HCT116 (cell line): ENCODE data around the gene DMWD. TPM values are rescaled to one million over a fixed set of nuclear protein-coding genes. Genes with fewer than 3 reads are reported as not detected.

Source experiments
- ATAC-seq: fragments of 200-7000 bp; cut with Tn5 transposase; 2 replicates; pipeline ENCODE4 v1.9.1; 2020; ENCODE audit warnings: mild to moderate bottlenecking, moderate library complexity
- BruUV-seq: library from RNA; stranded (reverse); fragments of 400-500 nt; replicated peaks from 2 replicates; lab custom pipeline; 2021; lab: Mats Ljungman, UMichigan
- CTCF ChIA-PET: fragments of 300-600 bp; sonication (Branson Sonifier 250); formaldehyde crosslinking; loops from one replicate; lab custom pipeline; 2021; ENCODE audit warnings: antibody characterized with exemption; lab: Charles Lee
- POLR2A ChIA-PET: fragments of 300-600, 350-600 bp; sonication (Branson Sonifier 250); formaldehyde crosslinking; loops from one replicate; lab custom pipeline; 2021; ENCODE audit warnings: antibody characterized with exemption; lab: Charles Lee
- RAD21 ChIA-PET, 2 experiments: fragments of 300-600 bp; sonication (Branson Sonifier 250); formaldehyde crosslinking; loops; one replicate each; lab custom pipeline; 2023; ENCODE audit warnings: low total read pairs in 2 of 2; ENCODE audit not compliant: uncharacterized antibody in 2 of 2, unreplicated experiment in 2 of 2, low non-redundant PET in 1 of 2; lab: Charles Lee
- DNase-seq: peaks from one replicate; pipeline ENCODE4 v3.0.0-alpha.2; 2010; ENCODE audit warnings: low read depth, low spot score
- H2AFZ ChIP-seq: fragments of 200-600 bp; shearing (Covaris generic), sonication (generic); 2 replicates; pipeline ENCODE4 v1.6.1; 2017; ENCODE audit warnings: low read depth, mixed run types, mixed read lengths, antibody characterized with exemption, low read length; ENCODE audit not compliant: poor library complexity, severe bottlenecking
- H3K27ac ChIP-seq: 2 replicates; pipeline ENCODE4 v1.5.1; 2012; ENCODE audit warnings: low read depth, low read length
- H3K27me3 ChIP-seq: fragments of 200-600 bp; sonication (generic); 2 replicates; pipeline ENCODE4 v1.6.1; 2016; ENCODE audit warnings: mixed run types, low read length, mixed read lengths; ENCODE audit not compliant: insufficient read depth
- H3K36me3 ChIP-seq, 2 experiments: fragments of 200-500 bp in 1 of 2; fragments of 200-600 bp in 1 of 2; sonication (Bioruptor generic) in 1 of 2; sonication (generic) in 1 of 2; 2 replicates each; pipeline versions ENCODE4 v1.5.1 to v1.6.1; 2014 to 2016; ENCODE audit warnings: low read length in 2 of 2, inconsistent platforms in 1 of 2, mixed read lengths in 1 of 2, mixed run types in 1 of 2; ENCODE audit not compliant: insufficient read depth in 2 of 2, control insufficient read depth in 1 of 2
- H3K4me1 ChIP-seq, 2 experiments: fragments of 200-600 bp in 1 of 2; sonication (generic) in 1 of 2; 2 replicates each; pipeline versions ENCODE4 v1.5.1 to v1.6.1; 2012 to 2017; ENCODE audit warnings: low read length in 2 of 2, inconsistent platforms in 1 of 2, mild to moderate bottlenecking in 1 of 2, mixed read lengths in 1 of 2, mixed run types in 1 of 2, moderate library complexity in 1 of 2; ENCODE audit not compliant: insufficient read depth in 2 of 2, control insufficient read depth in 1 of 2
- H3K4me2 ChIP-seq: fragments of 200-600 bp; sonication (generic); 2 replicates; pipeline ENCODE4 v1.6.1; 2017; ENCODE audit warnings: mixed run types, low read length, mixed read lengths
- H3K4me3 ChIP-seq, 2 experiments: fragments of 200-600 bp in 1 of 2; sonication (generic) in 1 of 2; replicated peaks in 1 of 2; 2 replicates each; pipeline ENCODE4 v1.5.1; 2011 to 2016; ENCODE audit warnings: low read length in 2 of 2, control low read depth in 1 of 2, low read depth in 1 of 2, mild to moderate bottlenecking in 1 of 2, mixed read lengths in 1 of 2, mixed run types in 1 of 2
- H3K79me2 ChIP-seq: fragments of 200-600 bp; sonication (generic); 2 replicates; pipeline ENCODE4 v1.6.1; 2017; ENCODE audit warnings: mild to moderate bottlenecking, mixed run types, low read length, moderate library complexity, mixed read lengths; ENCODE audit not compliant: insufficient read depth
- H3K9ac ChIP-seq: fragments of 200-600 bp; sonication (generic); 2 replicates; pipeline ENCODE4 v1.6.1; 2016; ENCODE audit warnings: low read length, mixed read lengths
- H3K9me2 ChIP-seq: fragments of 200-600 bp; sonication (generic), shearing (Covaris generic); 2 replicates; pipeline ENCODE4 v1.6.1; 2017; ENCODE audit warnings: mixed run types, mild to moderate bottlenecking, moderate library complexity; ENCODE audit not compliant: insufficient read depth
- H3K9me3 ChIP-seq, 2 experiments: fragments of 200-500 bp in 1 of 2; fragments of 200-600 bp in 1 of 2; sonication (Bioruptor generic) in 1 of 2; sonication (generic) in 1 of 2; 2 replicates each; pipeline ENCODE4 v1.6.1; 2014 to 2017; ENCODE audit warnings: low read length in 2 of 2, mixed read lengths in 2 of 2, inconsistent platforms in 1 of 2, low read depth in 1 of 2, mild to moderate bottlenecking in 1 of 2, mixed run types in 1 of 2, moderate library complexity in 1 of 2; ENCODE audit not compliant: control insufficient read depth in 1 of 2, insufficient read depth in 1 of 2
- H4K20me1 ChIP-seq: fragments of 200-600 bp; sonication (generic), shearing (Covaris generic); 2 replicates; pipeline ENCODE4 v1.6.1; 2017; ENCODE audit warnings: mixed run types, mild to moderate bottlenecking, moderate library complexity; ENCODE audit not compliant: insufficient read depth
- ATF3 ChIP-seq: IDR thresholded peaks from 2 replicates; pipeline ENCODE4 v1.6.1; 2012
- CBX3 ChIP-seq: IDR thresholded peaks from 2 replicates; pipeline ENCODE4 v1.6.1; 2012; ENCODE audit warnings: low read depth
- CEBPB ChIP-seq: IDR thresholded peaks from 2 replicates; pipeline ENCODE4 v1.6.1; 2012; ENCODE audit warnings: low read depth
- EGR1 ChIP-seq: IDR thresholded peaks from 2 replicates; pipeline ENCODE4 v1.6.1; 2012; ENCODE audit warnings: low read depth
- ELF1 ChIP-seq: IDR thresholded peaks from 2 replicates; pipeline ENCODE4 v1.6.1; 2012; ENCODE audit warnings: low read depth, borderline replicate concordance
- EZH2 ChIP-seq: fragments of 200-600 bp; sonication (generic); IDR thresholded peaks from 2 replicates; pipeline ENCODE4 v1.6.1; 2017; ENCODE audit warnings: antibody characterized with exemption, mixed run types
- EZH2phosphoT487 ChIP-seq: fragments of 200-600 bp; IDR thresholded peaks from 2 replicates; pipeline ENCODE4 v1.6.1; 2018; ENCODE audit warnings: antibody characterized with exemption, borderline replicate concordance
- FOSL1 ChIP-seq: IDR thresholded peaks from 2 replicates; pipeline ENCODE4 v1.6.1; 2012; ENCODE audit warnings: low read depth
- JUND ChIP-seq: IDR thresholded peaks from 2 replicates; pipeline ENCODE4 v1.6.1; 2012
- MAX ChIP-seq: IDR thresholded peaks from 2 replicates; pipeline ENCODE4 v1.6.1; 2012
- POLR2A ChIP-seq: IDR thresholded peaks from 2 replicates; pipeline ENCODE4 v1.7.0; 2011; ENCODE audit warnings: borderline replicate concordance; ENCODE audit not compliant: insufficient read depth, insufficient read length; ENCODE audit errors: extremely low read depth
- POLR2AphosphoS5 ChIP-seq: IDR thresholded peaks from 2 replicates; pipeline ENCODE4 v1.6.1; 2011; ENCODE audit warnings: mild to moderate bottlenecking, low read depth, low read length, moderate library complexity
- RAD21 ChIP-seq: IDR thresholded peaks from 2 replicates; pipeline ENCODE4 v1.6.1; 2012; ENCODE audit warnings: low read depth, mild to moderate bottlenecking
- SIN3A ChIP-seq: IDR thresholded peaks from 2 replicates; pipeline ENCODE4 v1.6.1; 2012; ENCODE audit warnings: low read depth
- SP1 ChIP-seq: IDR thresholded peaks from 2 replicates; pipeline ENCODE4 v1.6.1; 2012; ENCODE audit warnings: low read depth
- SRF ChIP-seq: IDR thresholded peaks from 2 replicates; pipeline ENCODE4 v1.6.1; 2012; ENCODE audit warnings: low read depth
- TCF7L2 ChIP-seq: IDR thresholded peaks from 2 replicates; pipeline ENCODE4 v1.7.0; 2011; ENCODE audit warnings: borderline replicate concordance, inconsistent platforms; ENCODE audit not compliant: insufficient read depth, insufficient read length; ENCODE audit errors: extremely low read depth
- YY1 ChIP-seq: IDR thresholded peaks from 2 replicates; pipeline ENCODE4 v1.6.1; 2011; ENCODE audit warnings: low read length, low read depth, moderate library complexity, mild to moderate bottlenecking; ENCODE audit not compliant: insufficient replicate concordance; ENCODE audit errors: extremely low read depth
- ZBTB33 ChIP-seq: IDR thresholded peaks from 2 replicates; pipeline ENCODE4 v1.6.1; 2011; ENCODE audit warnings: mild to moderate bottlenecking, low read length, moderate library complexity; ENCODE audit not compliant: insufficient replicate concordance; ENCODE audit errors: extremely low read depth
- ZFX ChIP-seq: fragments of 450-650 bp; IDR thresholded peaks from 2 replicates; pipeline ENCODE4 v1.6.1; 2017
- ZNF274 ChIP-seq: fragments of 200-500 bp; sonication (Bioruptor generic); IDR thresholded peaks from 2 replicates; pipeline ENCODE4 v1.6.1; 2014; ENCODE audit warnings: mild to moderate bottlenecking, low read depth, low read length, inconsistent platforms
- intact Hi-C: fragments of 100-400 bp; cut with micrococcal nuclease; formaldehyde crosslinking; loops from 2 replicates; pipeline ENCODE4 v1.10.0; 2022
- total RNA-seq: library from RNA; stranded (reverse); gene quantifications from one replicate; pipeline ENCODE4 v1.2.1, GENCODE V29; 2021; ENCODE audit not compliant: unreplicated experiment
- TF ChIP-seq, protein P1 (sequence below), 3 experiments: fragments of 200-600 bp in 1 of 3; sonication (generic) in 1 of 3; IDR thresholded peaks in 2 of 3; conservative IDR thresholded peaks in 1 of 3; 2 replicates each; pipeline ENCODE4 v1.5.1; 2012 to 2017; ENCODE audit warnings: low read depth in 2 of 3, low read length in 2 of 3, antibody characterized with exemption in 1 of 3, borderline replicate concordance in 1 of 3, control low read depth in 1 of 3, mild to moderate bottlenecking in 1 of 3, mixed read lengths in 1 of 3, mixed run types in 1 of 3, moderate library complexity in 1 of 3; ENCODE audit not compliant: insufficient read depth in 1 of 3

DMWD gene
- total RNA-seq, 1 experiment from 2014 or later = 56.8 TPM

GRCh38 chr19:45768984-45769782 lies 23.5 kb downstream of the DMWD start, which contains the start of gene SIX5:
Gene SIX5 (minus strand): TSS chr19:45769252. CDS start chr19:45768844, 408 bp downstream.
- TSS peak; percentile 38 for BruUV-seq
- peak; percentile 93 for TF ChIP-seq SIN3A
- no peak for TF ChIP-seq EZH2
- TF ChIP-seq ZFX = no peak
- TF ChIP-seq RAD21 = no peak; the same call in 1 of the 2 replicates
- TF ChIP-seq, protein P1, sequence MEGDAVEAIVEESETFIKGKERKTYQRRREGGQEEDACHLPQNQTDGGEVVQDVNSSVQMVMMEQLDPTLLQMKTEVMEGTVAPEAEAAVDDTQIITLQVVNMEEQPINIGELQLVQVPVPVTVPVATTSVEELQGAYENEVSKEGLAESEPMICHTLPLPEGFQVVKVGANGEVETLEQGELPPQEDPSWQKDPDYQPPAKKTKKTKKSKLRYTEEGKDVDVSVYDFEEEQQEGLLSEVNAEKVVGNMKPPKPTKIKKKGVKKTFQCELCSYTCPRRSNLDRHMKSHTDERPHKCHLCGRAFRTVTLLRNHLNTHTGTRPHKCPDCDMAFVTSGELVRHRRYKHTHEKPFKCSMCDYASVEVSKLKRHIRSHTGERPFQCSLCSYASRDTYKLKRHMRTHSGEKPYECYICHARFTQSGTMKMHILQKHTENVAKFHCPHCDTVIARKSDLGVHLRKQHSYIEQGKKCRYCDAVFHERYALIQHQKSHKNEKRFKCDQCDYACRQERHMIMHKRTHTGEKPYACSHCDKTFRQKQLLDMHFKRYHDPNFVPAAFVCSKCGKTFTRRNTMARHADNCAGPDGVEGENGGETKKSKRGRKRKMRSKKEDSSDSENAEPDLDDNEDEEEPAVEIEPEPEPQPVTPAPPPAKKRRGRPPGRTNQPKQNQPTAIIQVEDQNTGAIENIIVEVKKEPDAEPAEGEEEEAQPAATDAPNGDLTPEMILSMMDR (IDR thresholded peaks at IDR 0.05 in 2 of 3, conservative IDR thresholded peaks at IDR 0.05 in 1 of 3; ENCODE audit: borderline replicate concordance in 1 of 3, insufficient read depth in 1 of 3, low read depth in 2 of 3, low read length in 2 of 3) = no peak
- TF ChIP-seq SRF = no peak; the same call in 1 of the 2 replicates
- TF ChIP-seq YY1 = peak; percentile 78
- TF ChIP-seq SP1 = peak; percentile 91
- no peak; the same call in 1 of the 2 replicates for TF ChIP-seq CBX3
- peak; percentile 64 for TF ChIP-seq POLR2A
- no peak for TF ChIP-seq ZNF274
- peak; percentile 15; the same call in 1 of the 2 replicates for TF ChIP-seq JUND
- TF ChIP-seq TCF7L2 = no peak
- no peak for TF ChIP-seq EZH2phosphoT487
- TF ChIP-seq ELF1 = no peak
- no peak for TF ChIP-seq CEBPB
- no peak for TF ChIP-seq FOSL1
- peak; percentile 89 for TF ChIP-seq MAX
- TF ChIP-seq ATF3 = no peak
- no peak for TF ChIP-seq ZBTB33
- peak; percentile 52; the same call in 1 of the 2 replicates for TF ChIP-seq POLR2AphosphoS5
- TF ChIP-seq EGR1 = peak; percentile 95

More at GRCh38 chr19:45768984-45769782, 23.5 kb downstream of the DMWD start, which contains the start of gene SIX5:
- Histone ChIP-seq H3K9me3 (no peaks in the 10 kb centered on the region), H3K4me1 (peaks cover 14 to 48% of the 10 kb centered on the region in 2 experiments), H3K27me3 (no peaks in the 10 kb centered on the region), H3K4me2 (peak within 1 kb of the TSS; percentile 92), H2AFZ (peak within 1 kb of the TSS; percentile 68), H3K9me2 (no peaks in the 10 kb centered on the region), H3K79me2 (no peaks in the 10 kb centered on the region), H3K27ac (peak within 1 kb of the TSS; percentile 98), H4K20me1 (no peaks in the 10 kb centered on the region), H3K4me3 (peak within 1 kb of the TSS; percentile 80 to 84), H3K36me3 (no peaks in the 10 kb centered on the region), H3K9ac (peak within 1 kb of the TSS; percentile 84)
- intact Hi-C loops = loop anchor here (2.0 kb wide), 1 partner anchor 52 kb away; no protein-coding TSS in a partner anchor
- POLR2A ChIA-PET = interaction anchor here (0.6 to 3.6 kb wide), 14 partner anchors 10 to 620 kb away, joined by 3 to 50 read pairs (median 5); partner anchors contain the start of genes DMPK, FBXO46, FOXA3 and QPCTL
- ATAC-seq = peak; percentile 65
- RAD21 ChIA-PET = interaction anchor here (0.6 to 2.0 kb wide), 10 partner anchors 10 to 77 kb away, joined by 3 to 9 read pairs (median 5); partner anchors contain the start of genes DMPK (in 1 of the 2) and SNRPD2 (in 1 of the 2)
- peak; percentile 93 for DNase-seq
- CTCF ChIA-PET = interaction anchor here (0.5 to 4.2 kb wide), 34 partner anchors 8 to 1730 kb away, joined by 3 to 71 read pairs (median 6); partner anchors contain the start of genes DMPK, DMWD, FBXO46 and FOXA3
